Left ventricle myocardium inferior (tissue), 1 donor: ENCODE results near the gene ABCA8. TPM values are rescaled to one million over a fixed set of nuclear protein-coding genes. Genes with fewer than 3 reads are reported as not detected.
A peak's percentile ranks its signal among the peaks of the same experiment; 100 is the strongest.
"Not testable (repeated sequence)": the region's sequence is repeated elsewhere in the genome, so short reads cannot be mapped to it uniquely, and the experiment has no call there.

Source experiments
- DNase-seq: peaks from one replicate; pipeline ENCODE4 v3.0.0-alpha.2; 2020
- H3K27ac ChIP-seq: fragments of 200-600 bp; replicated peaks from 2 replicates; pipeline ENCODE4 v1.8.0; 2021
- H3K27me3 ChIP-seq: fragments of 200-600 bp; 2 replicates; pipeline ENCODE4 v1.8.0; 2021; ENCODE audit warnings: low read depth
- H3K36me3 ChIP-seq: fragments of 200-600 bp; 2 replicates; pipeline ENCODE4 v1.8.0; 2021
- H3K4me1 ChIP-seq: fragments of 200-600 bp; 2 replicates; pipeline ENCODE4 v1.8.0; 2021
- H3K4me3 ChIP-seq: fragments of 200-600 bp; 2 replicates; pipeline ENCODE4 v1.8.0; 2021; ENCODE audit warnings: mild to moderate bottlenecking, moderate library complexity
- H3K9me3 ChIP-seq: fragments of 200-600 bp; replicated peaks from 2 replicates; pipeline ENCODE4 v1.8.0; 2021
- CTCF ChIP-seq: fragments of 200-600 bp; IDR thresholded peaks from 2 replicates; pipeline ENCODE4 v1.8.0; 2021; ENCODE audit warnings: antibody characterized with exemption, mild to moderate bottlenecking, borderline replicate concordance
- intact Hi-C: fragments of 100-400 bp; cut with micrococcal nuclease; formaldehyde crosslinking; loops from one replicate; pipeline ENCODE4 v1.11.0; 2022
- total RNA-seq: library from RNA; stranded (reverse); fragmentation: NEBNext Ultra II Directional; extraction: Animal tissue kit (Norgen Biotek cat#: 25700); gene quantifications from one replicate; pipeline ENCODE4 v1.2.1, GENCODE V29; 2021
- donor health status: DM: no; HTN: yes; CAD: no; lungs with severe emphysema.

The ABCA8 gene
- total RNA-seq, 1 donor from 2014 or later, result 35.5 TPM

- DNase-seq, result no peak
- intact Hi-C loops, result no loop called here
- H3K9me3 ChIP-seq, result no peaks in the 10 kb centered on the region
- peaks cover 22% of the 10 kb centered on the region for H3K36me3 ChIP-seq
- no peaks in the 10 kb centered on the region for H3K4me1 ChIP-seq
- H3K27me3 ChIP-seq, result peaks cover 3% of the 10 kb centered on the region
- peak overlapping the region; percentile 27 for H3K27ac ChIP-seq
- H3K4me3 ChIP-seq, result no peak overlapping the region
- no peak for TF ChIP-seq CTCF
Measured at GRCh38 chr17:68973098-68973846, 18.1 kb upstream of the ABCA8 start.

- peak; percentile 73 for TF ChIP-seq CTCF
- Histone ChIP-seq H3K36me3 (peaks cover 18% of the 10 kb centered on the region), H3K4me1 (no peaks in the 10 kb centered on the region), H3K4me3 (no peak overlapping the region), H3K9me3 (no peaks in the 10 kb centered on the region), H3K27ac (peak overlapping the region; percentile 38), H3K27me3 (peaks cover 3% of the 10 kb centered on the region)
- intact Hi-C loops, result no loop called here
- DNase-seq, result no peak
Measured at GRCh38 chr17:68972119-68972704, 17.0 kb upstream of the ABCA8 start.

- peak overlapping the region; percentile 51 for H3K27ac ChIP-seq
Measured at GRCh38 chr17:68969101-68969500, 13.9 kb upstream of the ABCA8 start.

GRCh38 chr17:68963958-68964357 lies 8.8 kb upstream of the ABCA8 start:
- peak overlapping the region; percentile 48 for H3K27ac ChIP-seq
- TF ChIP-seq CTCF, result no peak

More at GRCh38 chr17:68969101-68969500, 13.9 kb upstream of the ABCA8 start:
- no peaks in the 10 kb centered on the region for H3K36me3 ChIP-seq
- intact Hi-C loops, result loop anchor here (10.0 kb wide), 1 partner anchor 194 kb away; no protein-coding TSS in a partner anchor
- no peaks in the 10 kb centered on the region for H3K4me1 ChIP-seq
- DNase-seq, result no peak
- no peak overlapping the region for H3K4me3 ChIP-seq
- no peak for TF ChIP-seq CTCF
- peaks cover 3% of the 10 kb centered on the region for H3K27me3 ChIP-seq
- no peaks in the 10 kb centered on the region for H3K9me3 ChIP-seq

GRCh38 chr17:68961214-68961882 lies 6.2 kb upstream of the ABCA8 start:
- Histone ChIP-seq H3K27me3 (no peaks in the 10 kb centered on the region), H3K4me3 (no peak overlapping the region), H3K4me1 (peaks cover 8% of the 10 kb centered on the region), H3K36me3 (no peaks in the 10 kb centered on the region), H3K9me3 (peaks cover 8% of the 10 kb centered on the region), H3K27ac (peak overlapping the region; percentile 55)
- TF ChIP-seq CTCF, result no peak
- intact Hi-C loops, result loop anchor here (10.0 kb wide), 1 partner anchor 187 kb away; no protein-coding TSS in a partner anchor
- peak; percentile 68 for DNase-seq

More at GRCh38 chr17:68963958-68964357, 8.8 kb upstream of the ABCA8 start:
- no peak for DNase-seq
- Histone ChIP-seq H3K36me3 (no peaks in the 10 kb centered on the region), H3K4me3 (no peak overlapping the region), H3K9me3 (peaks cover 7% of the 10 kb centered on the region), H3K27me3 (peaks cover 3% of the 10 kb centered on the region), H3K4me1 (peaks cover 8% of the 10 kb centered on the region)
- intact Hi-C loops, result loop anchor here (10.0 kb wide), 1 partner anchor 189 kb away; no protein-coding TSS in a partner anchor

- H3K27me3 ChIP-seq, H3K27ac ChIP-seq, H3K4me3 ChIP-seq, H3K36me3 ChIP-seq, DNase-seq, H3K9me3 ChIP-seq, intact Hi-C loops: not testable (repeated sequence)
- peaks cover 17% of the 10 kb centered on the region for H3K4me1 ChIP-seq
Measured at GRCh38 chr17:68959117-68959516, 3.9 kb upstream of the ABCA8 start.
